ENCODE measurements around the gene MICAL2.

The MICAL2 gene

GRCh38 chr11:12200279-12200990 lies 90.0 kb downstream of the MICAL2 start:
- ChIA-PET CTCF (interaction anchor here (0.7 to 3.0 kb wide), 11 partner anchors 8 to 77 kb away, joined by 3 to 10 read pairs (median 5); no protein-coding TSS in a partner anchor), POLR2A (interaction anchor here (0.8 to 0.9 kb wide), 2 partner anchors 24 kb away, joined by 3 to 5 read pairs; no protein-coding TSS in a partner anchor)
- Histone ChIP-seq H3K4me1 (ENCODE audit: control extremely low read depth in 1 of 4, control insufficient read depth in 4 of 4, insufficient read depth in 4 of 4, low read length in 3 of 4) (peaks cover 0 to 36% (median 28%) of the 10 kb centered on the region in 4 experiments), H3K27ac (ENCODE audit: insufficient read depth in 1 of 2, low read depth in 1 of 2, low read length in 2 of 2, poor library complexity in 1 of 2, severe bottlenecking in 2 of 2) (peak overlapping the region in 1 of 2 experiments; percentile 75), H3K36me3 (ENCODE audit: control insufficient read depth in 4 of 4, insufficient read depth in 4 of 4, low read length in 3 of 4) (no peaks in the 10 kb centered on the region), H3K4me3 (ENCODE audit: control insufficient read depth in 1 of 7, extremely low read depth in 1 of 7, insufficient read depth in 4 of 7, low read depth in 2 of 7, low read length in 6 of 7) (no peak overlapping the region), H3K9me3 (ENCODE audit: control extremely low read depth in 1 of 5, control insufficient read depth in 4 of 5, insufficient read depth in 2 of 5, low read depth in 1 of 5, low read length in 4 of 5) (no peaks in the 10 kb centered on the region), H3K27me3 (replicated peaks in 2 of 5; ENCODE audit: control insufficient read depth in 4 of 5, insufficient read depth in 5 of 5, low read length in 4 of 5) (no peaks in the 10 kb centered on the region)
- 39% methylated on average over 9 of the region's 14 CpGs for WGBS (ENCODE audit: insufficient coverage)
- DNase-seq, result peak; percentile 31 to 57 (median 56)

GRCh38 chr11:12200991-12201985 lies 90.9 kb downstream of the MICAL2 start:
- ChIA-PET CTCF (interaction anchor here (0.7 to 3.0 kb wide), 9 partner anchors 8 to 114 kb away, joined by 3 to 10 read pairs (median 4); no protein-coding TSS in a partner anchor), POLR2A (interaction anchor here (0.9 kb wide), 1 partner anchor 23 kb away, joined by 3 read pairs; no protein-coding TSS in a partner anchor)
- no peaks in the 10 kb centered on the region for H3K36me3 ChIP-seq (ENCODE audit: control insufficient read depth in 4 of 4, insufficient read depth in 4 of 4, low read length in 3 of 4)
- H3K4me1 ChIP-seq (ENCODE audit: control extremely low read depth in 1 of 4, control insufficient read depth in 4 of 4, insufficient read depth in 4 of 4, low read length in 3 of 4), result peaks cover 0 to 29% (median 25%) of the 10 kb centered on the region in 4 experiments
- H3K27ac ChIP-seq (ENCODE audit: insufficient read depth in 1 of 2, low read depth in 1 of 2, low read length in 2 of 2, poor library complexity in 1 of 2, severe bottlenecking in 2 of 2), result peak overlapping the region in 1 of 2 experiments; percentile 75
- peak; percentile 77 to 94 (median 84) for DNase-seq
- H3K27me3 ChIP-seq (replicated peaks in 2 of 5; ENCODE audit: control insufficient read depth in 4 of 5, insufficient read depth in 5 of 5, low read length in 4 of 5), result no peaks in the 10 kb centered on the region
- H3K4me3 ChIP-seq (ENCODE audit: control insufficient read depth in 1 of 7, extremely low read depth in 1 of 7, insufficient read depth in 4 of 7, low read depth in 2 of 7, low read length in 6 of 7), result no peak overlapping the region
- WGBS (ENCODE audit: insufficient coverage), result 54% methylated on average over 11 of the region's 18 CpGs
- H3K9me3 ChIP-seq (ENCODE audit: control extremely low read depth in 1 of 5, control insufficient read depth in 4 of 5, insufficient read depth in 2 of 5, low read depth in 1 of 5, low read length in 4 of 5), result no peaks in the 10 kb centered on the region

GRCh38 chr11:12202661-12203310 lies 92.4 kb downstream of the MICAL2 start:
- H3K4me1 ChIP-seq (ENCODE audit: control extremely low read depth in 1 of 4, control insufficient read depth in 4 of 4, insufficient read depth in 4 of 4, low read length in 3 of 4), result peaks cover 0 to 28% (median 24%) of the 10 kb centered on the region in 4 experiments
- H3K27me3 ChIP-seq (replicated peaks in 2 of 5; ENCODE audit: control insufficient read depth in 4 of 5, insufficient read depth in 5 of 5, low read length in 4 of 5), result no peaks in the 10 kb centered on the region
- ChIA-PET CTCF (interaction anchor here (1.1 to 2.7 kb wide), 3 partner anchors 10 to 82 kb away, joined by 3 to 8 read pairs (median 4); no protein-coding TSS in a partner anchor), POLR2A (interaction anchor here (1.1 kb wide), 1 partner anchor 13 kb away, joined by 3 read pairs; no protein-coding TSS in a partner anchor)
- DNase-seq, result no peak
- no peak overlapping the region for H3K27ac ChIP-seq (ENCODE audit: insufficient read depth in 1 of 2, low read depth in 1 of 2, low read length in 2 of 2, poor library complexity in 1 of 2, severe bottlenecking in 2 of 2)
- 100% methylated on average over 4 of the region's 7 CpGs for WGBS (ENCODE audit: insufficient coverage)
- H3K9me3 ChIP-seq (ENCODE audit: control extremely low read depth in 1 of 5, control insufficient read depth in 4 of 5, insufficient read depth in 2 of 5, low read depth in 1 of 5, low read length in 4 of 5), result no peaks in the 10 kb centered on the region
- H3K36me3 ChIP-seq (ENCODE audit: control insufficient read depth in 4 of 4, insufficient read depth in 4 of 4, low read length in 3 of 4), result no peaks in the 10 kb centered on the region
- no peak overlapping the region for H3K4me3 ChIP-seq (ENCODE audit: control insufficient read depth in 1 of 7, extremely low read depth in 1 of 7, insufficient read depth in 4 of 7, low read depth in 2 of 7, low read length in 6 of 7)

- ChIA-PET POLR2A (no interaction called here), CTCF (interaction anchor here (1.2 to 2.4 kb wide), 4 partner anchors 11 to 19 kb away, joined by 3 to 5 read pairs (median 4); no protein-coding TSS in a partner anchor)
- 100% methylated on average over 1 of the region's 1 CpG for WGBS (ENCODE audit: insufficient coverage)
Observed at GRCh38 chr11:12204506-12204905, 94.1 kb downstream of the MICAL2 start.

GRCh38 chr11:12205330-12205729 lies 94.9 kb downstream of the MICAL2 start:
- Histone ChIP-seq H3K4me1 (ENCODE audit: control extremely low read depth in 1 of 4, control insufficient read depth in 4 of 4, insufficient read depth in 4 of 4, low read length in 3 of 4) (peaks cover 0 to 13% (median 13%) of the 10 kb centered on the region in 4 experiments), H3K9me3 (ENCODE audit: control extremely low read depth in 1 of 5, control insufficient read depth in 4 of 5, insufficient read depth in 2 of 5, low read depth in 1 of 5, low read length in 4 of 5) (no peaks in the 10 kb centered on the region), H3K27ac (ENCODE audit: insufficient read depth in 1 of 2, low read depth in 1 of 2, low read length in 2 of 2, poor library complexity in 1 of 2, severe bottlenecking in 2 of 2) (no peak overlapping the region), H3K36me3 (ENCODE audit: control insufficient read depth in 4 of 4, insufficient read depth in 4 of 4, low read length in 3 of 4) (peaks cover 0 to 2% (median 0%) of the 10 kb centered on the region in 4 experiments), H3K4me3 (ENCODE audit: control insufficient read depth in 1 of 7, extremely low read depth in 1 of 7, insufficient read depth in 4 of 7, low read depth in 2 of 7, low read length in 6 of 7) (no peak overlapping the region), H3K27me3 (replicated peaks in 2 of 5; ENCODE audit: control insufficient read depth in 4 of 5, insufficient read depth in 5 of 5, low read length in 4 of 5) (no peaks in the 10 kb centered on the region)
- POLR2A ChIA-PET, result no interaction called here
- DNase-seq, result no peak
- CTCF ChIA-PET, result interaction anchor here (1.2 to 2.4 kb wide), 5 partner anchors 10 to 20 kb away, joined by 3 to 5 read pairs (median 3); no protein-coding TSS in a partner anchor

More at GRCh38 chr11:12204506-12204905, 94.1 kb downstream of the MICAL2 start:
- H3K4me3 ChIP-seq (ENCODE audit: control insufficient read depth in 1 of 7, extremely low read depth in 1 of 7, insufficient read depth in 4 of 7, low read depth in 2 of 7, low read length in 6 of 7), result no peak overlapping the region
- peaks cover 0 to 22% (median 20%) of the 10 kb centered on the region in 4 experiments for H3K4me1 ChIP-seq (ENCODE audit: control extremely low read depth in 1 of 4, control insufficient read depth in 4 of 4, insufficient read depth in 4 of 4, low read length in 3 of 4)
- DNase-seq, result no peak
- peaks cover 0 to 2% (median 0%) of the 10 kb centered on the region in 4 experiments for H3K36me3 ChIP-seq (ENCODE audit: control insufficient read depth in 4 of 4, insufficient read depth in 4 of 4, low read length in 3 of 4)
- H3K27me3 ChIP-seq (replicated peaks in 2 of 5; ENCODE audit: control insufficient read depth in 4 of 5, insufficient read depth in 5 of 5, low read length in 4 of 5), result no peaks in the 10 kb centered on the region
- no peak overlapping the region for H3K27ac ChIP-seq (ENCODE audit: insufficient read depth in 1 of 2, low read depth in 1 of 2, low read length in 2 of 2, poor library complexity in 1 of 2, severe bottlenecking in 2 of 2)
- H3K9me3 ChIP-seq (ENCODE audit: control extremely low read depth in 1 of 5, control insufficient read depth in 4 of 5, insufficient read depth in 2 of 5, low read depth in 1 of 5, low read length in 4 of 5), result no peaks in the 10 kb centered on the region

- Histone ChIP-seq H3K4me3 (ENCODE audit: control insufficient read depth in 1 of 7, extremely low read depth in 1 of 7, insufficient read depth in 4 of 7, low read depth in 2 of 7, low read length in 6 of 7) (no peak overlapping the region), H3K27me3 (replicated peaks in 2 of 5; ENCODE audit: control insufficient read depth in 4 of 5, insufficient read depth in 5 of 5, low read length in 4 of 5) (no peaks in the 10 kb centered on the region), H3K36me3 (ENCODE audit: control insufficient read depth in 4 of 4, insufficient read depth in 4 of 4, low read length in 3 of 4) (peaks cover 0 to 2% (median 0%) of the 10 kb centered on the region in 4 experiments), H3K27ac (ENCODE audit: insufficient read depth in 1 of 2, low read depth in 1 of 2, low read length in 2 of 2, poor library complexity in 1 of 2, severe bottlenecking in 2 of 2) (no peak overlapping the region), H3K4me1 (ENCODE audit: control extremely low read depth in 1 of 4, control insufficient read depth in 4 of 4, insufficient read depth in 4 of 4, low read length in 3 of 4) (peaks cover 0 to 1% (median under 1%) of the 10 kb centered on the region in 4 experiments), H3K9me3 (ENCODE audit: control extremely low read depth in 1 of 5, control insufficient read depth in 4 of 5, insufficient read depth in 2 of 5, low read depth in 1 of 5, low read length in 4 of 5) (no peaks in the 10 kb centered on the region)
- 93% methylated on average over 3 of the region's 3 CpGs for WGBS (ENCODE audit: insufficient coverage)
- ChIA-PET POLR2A (interaction anchor here (0.6 kb wide), 1 partner anchor 19 kb away, joined by 3 read pairs; no protein-coding TSS in a partner anchor), CTCF (interaction anchor here (0.8 to 2.4 kb wide), 4 partner anchors 8 to 29 kb away, joined by 3 to 10 read pairs (median 6); no protein-coding TSS in a partner anchor)
- DNase-seq, result no peak
Observed at GRCh38 chr11:12206529-12206928, 96.1 kb downstream of the MICAL2 start.

Data from common myeloid progenitor, CD34-positive (primary cell).